K562 (cell line): ENCODE data around the gene FN3K. TPM values are rescaled to one million over a fixed set of nuclear protein-coding genes. Genes with fewer than 3 reads are reported as not detected.

Source experiments
- ATAC-seq: fragments of 200-7000 bp; cut with Tn5 transposase; 3 replicates; pipeline ENCODE4 v1.9.1; 2020; ENCODE audit warnings: moderate library complexity
- BruUV-seq: library from RNA; stranded (reverse); fragments of 400-500 nt; replicated peaks from 2 replicates; lab custom pipeline; 2021; lab: Mats Ljungman, UMichigan
- CTCF ChIA-PET: fragments of 300-600 bp; formaldehyde crosslinking; extraction: SDS; loops from one replicate; lab custom pipeline; 2021; ENCODE audit warnings: low intra/inter-chr PET ratio; lab: Yijun Ruan, JAX
- POLR2A ChIA-PET: fragments of 300-600, 350-650 bp; sonication (Branson Sonifier 250); formaldehyde crosslinking; extraction: SDS; loops from one replicate; lab custom pipeline; 2021; ENCODE audit warnings: antibody characterized with exemption, inconsistent platforms; lab: Yijun Ruan, JAX
- DNase-seq, 4 experiments: peaks; one replicate each; pipeline versions ENCODE4 v3.0.0 to v3.0.0-alpha.2; 2011 to 2018; ENCODE audit warnings: low spot score in 3 of 4, mixed read lengths in 3 of 4; ENCODE audit errors: extremely low read depth in 1 of 4
- FAIRE-seq: peaks from 2 replicates; lab custom pipeline; 2011; peaks lifted over from hg19 to GRCh38; lab: Jason Lieb, UNC
- H2AFZ ChIP-seq: 2 replicates; pipeline ENCODE4 v1.6.0; 2011; ENCODE audit warnings: low read depth, low read length, control low read depth, inconsistent platforms
- H3K27ac ChIP-seq: fragments of 200-600 bp; 3 replicates; pipeline ENCODE4 v1.8.0; 2011; ENCODE audit warnings: low read depth, mild to moderate bottlenecking, control low read depth, inconsistent platforms, low read length, moderate library complexity, mixed read lengths; ENCODE audit errors: extremely low read depth
- H3K27me3 ChIP-seq, 2 experiments: fragments of 300-600 bp in 1 of 2; 2 replicates in 1 of 2; 3 replicates in 1 of 2; pipeline versions ENCODE4 v1.6.0 to v1.8.0; 2011; ENCODE audit warnings: inconsistent platforms in 2 of 2, low read length in 2 of 2, mild to moderate bottlenecking in 1 of 2, mixed read lengths in 1 of 2, moderate library complexity in 1 of 2; ENCODE audit not compliant: control insufficient read depth in 2 of 2, insufficient read depth in 2 of 2
- H3K36me3 ChIP-seq: fragments of 300-600 bp; 3 replicates; pipeline ENCODE4 v1.8.0; 2011; ENCODE audit warnings: mild to moderate bottlenecking, low read length, inconsistent platforms; ENCODE audit not compliant: control insufficient read depth, insufficient read depth
- H3K4me1 ChIP-seq, 2 experiments: fragments of 200-600 bp in 1 of 2; replicated peaks in 1 of 2; 2 replicates in 1 of 2; 3 replicates in 1 of 2; pipeline versions ENCODE4 v1.5.1 to v1.8.0; 2011; ENCODE audit warnings: inconsistent platforms in 2 of 2, low read length in 2 of 2, mild to moderate bottlenecking in 1 of 2, mixed read lengths in 1 of 2, moderate library complexity in 1 of 2; ENCODE audit not compliant: control insufficient read depth in 2 of 2, insufficient read depth in 2 of 2
- H3K4me2 ChIP-seq: 2 replicates; pipeline ENCODE4 v1.6.1; 2011; ENCODE audit warnings: low read length, control low read depth, inconsistent platforms, mixed read lengths; ENCODE audit not compliant: insufficient read depth
- H3K4me3 ChIP-seq: fragments of 200-600 bp; sonication (generic), shearing (Covaris generic); 2 replicates; pipeline ENCODE4 v1.5.1; 2016; ENCODE audit warnings: control low read depth, inconsistent platforms
- H3K79me2 ChIP-seq: fragments of 200-600 bp; 3 replicates; pipeline ENCODE4 v1.8.0; 2011; ENCODE audit warnings: low read length, inconsistent platforms; ENCODE audit not compliant: control insufficient read depth, insufficient read depth
- H3K9ac ChIP-seq, 2 experiments: 2 replicates each; pipeline versions ENCODE4 v1.6.0 to v1.6.1; 2011; ENCODE audit warnings: low read depth in 2 of 2, low read length in 2 of 2, control low read depth in 1 of 2, inconsistent platforms in 1 of 2, mild to moderate bottlenecking in 1 of 2, mixed read lengths in 1 of 2; ENCODE audit not compliant: insufficient read depth in 1 of 2
- H3K9me1 ChIP-seq: one replicate; pipeline ENCODE4 v1.6.0; 2011; ENCODE audit warnings: inconsistent platforms, mild to moderate bottlenecking, low read length, moderate library complexity; ENCODE audit not compliant: control insufficient read depth, insufficient read depth
- H3K9me3 ChIP-seq: replicated peaks from 2 replicates; pipeline ENCODE4 v1.5.1; 2011; ENCODE audit warnings: low read depth, low read length, inconsistent platforms; ENCODE audit not compliant: control insufficient read depth, insufficient read depth
- H4K20me1 ChIP-seq: replicated peaks from 2 replicates; pipeline ENCODE4 v1.6.1; 2011; ENCODE audit warnings: low read length, inconsistent platforms, mixed read lengths; ENCODE audit not compliant: control insufficient read depth, insufficient read depth
- ATF3 ChIP-seq, 2 experiments: fragments of 450-650 bp in 1 of 2; sonication (generic) in 1 of 2; formaldehyde crosslinking in 1 of 2; IDR thresholded peaks in 1 of 2; conservative IDR thresholded peaks in 1 of 2; 2 replicates each; pipeline versions ENCODE4 v1.6.1 to v1.8.1; 2016 to 2023; ENCODE audit warnings: mild to moderate bottlenecking in 2 of 2, moderate library complexity in 2 of 2, inconsistent platforms in 1 of 2, missing genetic modification reagents in 1 of 2
- ELF4 ChIP-seq: fragments of 450-650 bp; formaldehyde crosslinking; IDR thresholded peaks from 2 replicates; pipeline ENCODE4 v1.4.0; 2022; ENCODE audit warnings: missing genetic modification characterization
- POLR3A ChIP-seq: IDR thresholded peaks from 2 replicates; pipeline ENCODE4 v1.6.1; 2011; ENCODE audit warnings: borderline replicate concordance, mild to moderate bottlenecking, moderate library complexity; ENCODE audit not compliant: insufficient read length, insufficient read depth; ENCODE audit errors: extremely low read depth
- PRDM10 ChIP-seq: fragments of 450-650 bp; IDR thresholded peaks from 2 replicates; pipeline ENCODE4 v1.6.1; 2018; ENCODE audit not compliant: partially characterized antibody
- ZSCAN29 ChIP-seq: fragments of 450-650 bp; IDR thresholded peaks from 2 replicates; pipeline ENCODE4 v1.6.1; 2017
- WGBS: fragments of 100-300 bp; shearing (Covaris generic); methylation state at CpG from one replicate; pipeline ENCODE4 v1.1.6; 2016; ENCODE audit warnings: low coverage, mixed read lengths; ENCODE audit not compliant: insufficient coverage; ENCODE audit errors: missing lambda C conversion rate; 5-methylcytosine and 5-hydroxymethylcytosine counted together
- in situ Hi-C: fragments of 300-500 bp; cut with MboI; formaldehyde crosslinking; loops from 4 replicates; pipeline ENCODE4 v1.15.0; 2018; ENCODE audit warnings: inconsistent platforms, mixed read lengths
- intact Hi-C: fragments of 100-400 bp; cut with micrococcal nuclease; formaldehyde crosslinking; loops from 2 replicates; pipeline ENCODE4 v1.14.2; 2022
- polyA plus RNA-seq, 8 experiments: library from polyadenylated mRNA; depleted of rRNA in 4 of 8; stranded (reverse) in 5 of 8; unstranded in 3 of 8; fragments of >200 nt; fragmentation: Nextera tagmentation in 2 of 8; fragmentation: Illumina TruSeq in 1 of 8; extraction: Ambion mirVana in 2 of 8; extraction: Trizol in 1 of 8; gene quantifications; 2 replicates each; pipeline versions ENCODE4 v1.2.1 to v1.2.3, GENCODE V29; 2011 to 2014; ENCODE audit warnings: inconsistent platforms in 1 of 8, missing spikeins in 1 of 8
- total RNA-seq, 7 experiments: library from RNA; depleted of rRNA in 6 of 7; stranded (reverse); fragments of >200 nt in 6 of 7; fragmentation: Illumina TruSeq in 2 of 7; extraction: Trizol in 2 of 7; gene quantifications; 2 replicates each; pipeline versions ENCODE4 v1.2.1 to v1.2.3, GENCODE V29; 2011 to 2021; ENCODE audit warnings: low replicate concordance in 1 of 7

Gene FN3K
- total and polyA plus RNA-seq, 9 of the 15 experiments (the other 6 are each of a cell fraction or from before 2014, with no cell fraction given) = 0.08 to 22.7 (median 3.8) TPM

GRCh38 chr17:82780195-82780594 is 44.8 kb downstream of the FN3K start (continued):
- no peak for TF ChIP-seq PRDM10

GRCh38 chr17:82780971-82781893 is 45.8 kb downstream of the FN3K start:
- peaks cover 53% of the 10 kb centered on the region; the same call in 2 of the 3 replicates for H3K36me3 ChIP-seq
- in situ Hi-C loops = loop anchor here (5.0 kb wide), 1 partner anchor 429 kb away; no protein-coding TSS in a partner anchor
- ATAC-seq = no peak; the same call in 2 of the 3 replicates
- TF ChIP-seq POLR3A (no peak), ELF4 (no peak), ZSCAN29 (no peak), ATF3 (IDR thresholded peaks at IDR 0.05) (no peak), ATF3 (CRISPR knock-in tag; conservative IDR thresholded peaks at IDR 0.05) (no peak)

More at GRCh38 chr17:82780971-82781893, 45.8 kb downstream of the FN3K start:
- Histone ChIP-seq H3K4me1 (peaks cover 0 to 10% of the 10 kb centered on the region in 2 experiments; a peak in 2 of 5 replicates), H3K79me2 (peaks cover 2% of the 10 kb centered on the region; the same call in 2 of the 3 replicates), H3K4me2 (no peak overlapping the region), H2AFZ (no peak overlapping the region), H3K4me3 (no peak overlapping the region), H3K9me1 (no peaks in the 10 kb centered on the region), H3K9me3 (no peaks in the 10 kb centered on the region), H3K9ac (peak overlapping the region in 1 of 2 experiments; percentile 17; a peak in 1 of 4 replicates), H4K20me1 (no peaks in the 10 kb centered on the region), H3K27ac (no peak overlapping the region), H3K27me3 (no peaks in the 10 kb centered on the region)
- BruUV-seq = no TSS peak
- intact Hi-C loops = loop anchor here (5.0 kb wide), 1 partner anchor 136 kb away; no protein-coding TSS in a partner anchor
- DNase-seq (no peak), FAIRE-seq (no peak)
- ChIA-PET POLR2A (no interaction called here), CTCF (interaction anchor here (0.5 to 1.5 kb wide), 6 partner anchors 133 to 750 kb away, joined by 3 to 16 read pairs (median 4); no protein-coding TSS in a partner anchor)
- WGBS = 88% methylated on average over 14 of the region's 27 CpGs
